Cardiac septum (tissue), 1 donor: Measurements from ENCODE around the gene BHLHA15. TPM values are rescaled to one million over a fixed set of nuclear protein-coding genes. Genes with fewer than 3 reads are reported as not detected.

ENCODE experiments used
- total RNA-seq: library from RNA; stranded (reverse); fragmentation: NEBNext Ultra II Directional; extraction: Animal tissue kit (Norgen Biotek cat#: 25700); gene quantifications from one replicate; pipeline ENCODE4 v1.2.1, GENCODE V29; 2021
- donor health status: DM: no; HTN: no; CAD: no.

BHLHA15 gene
- total RNA-seq, 1 donor from 2014 or later: not detected

Other genes starting within 250 kb of the BHLHA15 start
- not detected for gene OCM2, start 221.2 kb upstream of the BHLHA15 start, total RNA-seq
- 28.3 TPM for gene LMTK2, start 104.6 kb upstream of the BHLHA15 start, total RNA-seq
- gene TECPR1, start 40.8 kb downstream of the BHLHA15 start, total RNA-seq: 16.6 TPM
- 162 TPM for gene BRI3, start 70.2 kb downstream of the BHLHA15 start, total RNA-seq
- gene BAIAP2L1, start 189.7 kb downstream of the BHLHA15 start, total RNA-seq: 1.9 TPM